GM18907 (cell line): ENCODE data around the gene GJC2.

Experiments
- ATAC-seq: cut with Tn5 transposase; IDR thresholded peaks from one replicate; pipeline ENCODE4 v1.9.1; 2021; ENCODE audit warnings: mild to moderate bottlenecking, moderate library complexity; ENCODE audit not compliant: unreplicated experiment

The GJC2 gene

DNA sequence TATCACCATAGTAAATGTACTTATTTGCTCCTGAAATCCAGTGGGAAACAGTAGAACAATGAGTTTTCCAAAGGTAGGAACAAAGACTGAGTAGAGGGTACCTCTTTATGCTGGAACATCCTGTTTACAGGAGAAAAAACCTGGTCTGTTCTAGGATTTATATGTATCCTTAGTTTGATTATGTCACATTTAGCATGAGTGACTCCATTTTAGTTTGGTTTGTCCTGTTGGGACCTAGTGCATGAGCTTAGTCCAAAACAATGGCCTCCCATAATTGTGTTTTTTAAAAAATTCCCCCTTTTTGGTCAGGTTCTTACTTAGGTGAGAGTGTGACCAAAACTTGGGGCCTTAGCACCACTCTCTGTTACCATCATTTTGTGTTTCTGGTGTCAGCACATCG lies 37.1 kb upstream of the GJC2 start:
- ATAC-seq: no peak

DNA sequence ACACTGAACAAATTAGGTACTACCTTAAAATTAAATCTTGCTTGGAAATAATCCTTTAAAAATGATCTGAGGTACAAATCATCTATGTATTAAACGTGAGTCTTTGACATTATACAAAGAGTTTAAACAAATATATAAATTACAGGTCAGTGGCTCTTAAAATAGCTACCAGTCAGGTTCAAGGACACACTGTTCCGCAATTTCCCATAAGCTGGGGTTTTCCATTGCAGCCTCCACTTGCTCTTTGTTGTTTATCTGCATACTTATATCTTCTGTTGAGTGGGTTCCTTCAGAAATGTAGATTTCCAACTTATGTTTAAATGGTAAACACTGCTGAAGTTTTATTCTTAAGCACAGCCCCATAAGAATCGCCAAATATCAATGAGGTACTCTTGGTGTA lies 34.9 kb upstream of the GJC2 start:
- ATAC-seq: no peak

DNA sequence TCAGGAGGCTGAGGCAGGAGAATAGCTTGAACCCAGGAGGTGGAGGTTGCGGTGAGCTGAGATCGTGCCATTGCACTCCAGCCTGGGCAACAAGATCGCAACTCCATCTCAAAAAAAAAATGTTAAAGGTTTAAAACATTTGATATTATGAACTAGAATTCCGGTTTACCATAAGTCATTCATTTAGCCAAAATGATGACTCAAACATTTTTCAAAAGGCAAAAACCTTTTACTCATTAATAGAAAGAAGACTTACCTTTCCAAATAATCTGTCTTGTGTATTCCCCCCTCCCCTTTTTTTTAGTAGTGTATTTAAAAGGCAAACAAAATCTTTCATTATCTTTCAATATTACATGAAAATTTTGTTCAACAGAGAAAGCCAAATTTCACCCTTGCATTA lies 32.4 kb upstream of the GJC2 start:
- no peak for ATAC-seq

DNA sequence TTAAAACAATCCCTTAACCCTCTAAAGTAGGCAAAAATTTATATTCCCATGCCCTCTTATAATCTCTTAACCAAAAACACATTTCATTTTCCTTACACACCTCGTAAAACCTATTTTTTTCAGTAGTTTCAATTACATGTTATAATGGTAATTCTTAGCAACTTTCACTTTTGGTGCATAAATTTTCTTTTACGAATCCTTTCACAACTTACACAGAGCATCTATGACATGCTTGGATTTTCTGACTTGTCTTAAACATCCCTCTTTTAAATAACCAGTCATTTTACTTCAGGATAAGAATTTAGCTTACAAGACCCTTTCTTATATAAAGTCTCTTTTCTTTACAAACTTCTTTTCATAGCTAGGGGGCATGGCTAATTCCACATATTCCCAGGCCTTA lies 31.7 kb upstream of the GJC2 start:
- no peak for ATAC-seq

DNA sequence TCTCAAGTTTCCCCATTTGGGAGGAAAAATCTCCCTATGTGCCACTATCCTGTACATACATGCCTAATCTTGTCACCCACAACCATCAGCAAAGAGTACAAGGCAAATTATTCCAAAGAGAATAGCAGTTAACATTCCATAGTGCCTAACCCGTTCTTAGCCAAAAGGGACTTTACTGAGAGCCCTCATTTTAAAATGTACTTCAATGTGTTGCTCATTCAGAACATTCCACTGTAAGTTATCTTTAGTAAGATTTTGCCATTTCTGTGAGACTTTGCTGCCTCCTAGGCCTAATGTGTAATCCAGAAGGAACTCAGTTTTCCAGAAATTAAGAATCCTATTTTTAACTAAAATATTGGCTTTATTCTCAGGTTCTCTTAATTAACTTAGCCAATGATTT lies 29.4 kb upstream of the GJC2 start:
- ATAC-seq: no peak

DNA sequence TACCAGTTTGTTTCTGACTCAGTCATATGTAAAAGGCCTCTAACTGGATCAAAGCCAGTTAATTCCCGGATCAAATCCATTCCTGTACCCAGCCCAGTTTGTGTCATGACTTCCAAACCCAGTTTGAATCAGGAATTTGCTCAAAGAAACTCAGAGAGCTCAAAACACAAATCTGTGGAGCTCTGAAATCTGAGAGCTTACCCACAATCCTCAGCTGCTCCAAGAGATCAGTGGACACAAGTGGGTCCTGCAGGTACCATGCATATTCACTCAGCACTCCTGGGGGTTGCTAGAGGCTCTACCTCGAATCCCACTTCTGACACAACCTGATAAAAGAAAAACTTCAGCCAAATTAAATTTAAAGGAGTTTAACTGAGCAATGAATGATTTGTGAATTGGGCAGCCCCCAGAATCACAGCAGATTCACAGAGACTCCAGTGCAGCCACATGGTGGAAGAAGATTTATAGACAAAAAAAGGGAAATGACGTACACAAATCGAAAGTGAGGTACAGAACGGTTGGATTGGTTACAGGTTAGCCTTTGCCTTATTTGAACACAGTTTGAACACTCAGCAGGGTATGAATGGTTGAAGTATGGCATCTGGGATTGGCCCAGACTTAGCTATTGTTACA lies 28.8 kb upstream of the GJC2 start:
- no peak for ATAC-seq

DNA sequence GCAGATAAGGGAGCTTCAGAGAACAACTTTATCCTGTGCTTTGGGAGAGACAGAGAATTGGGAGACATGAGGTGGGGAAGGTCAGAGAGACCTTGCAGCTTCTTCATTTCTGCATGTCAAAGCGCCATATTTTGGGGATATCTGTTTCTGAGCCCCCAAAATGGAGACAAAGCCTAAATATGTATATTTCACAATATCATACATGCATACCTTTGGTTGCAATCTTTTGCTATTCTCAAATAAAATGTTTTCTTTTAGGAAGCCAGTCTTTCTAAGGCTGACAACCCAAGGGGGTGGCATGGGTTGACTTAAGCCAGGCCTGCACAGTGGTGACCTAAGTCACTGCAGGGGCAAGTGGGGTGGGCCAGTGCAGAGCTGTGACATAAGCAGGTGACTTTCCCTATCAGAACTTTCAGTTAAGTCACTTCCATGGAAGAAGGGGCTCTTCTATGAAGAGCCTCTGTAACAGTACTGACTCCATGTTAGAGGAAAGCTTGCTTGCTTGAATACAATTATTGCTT lies 26.7 kb upstream of the GJC2 start:
- ATAC-seq: no peak

DNA sequence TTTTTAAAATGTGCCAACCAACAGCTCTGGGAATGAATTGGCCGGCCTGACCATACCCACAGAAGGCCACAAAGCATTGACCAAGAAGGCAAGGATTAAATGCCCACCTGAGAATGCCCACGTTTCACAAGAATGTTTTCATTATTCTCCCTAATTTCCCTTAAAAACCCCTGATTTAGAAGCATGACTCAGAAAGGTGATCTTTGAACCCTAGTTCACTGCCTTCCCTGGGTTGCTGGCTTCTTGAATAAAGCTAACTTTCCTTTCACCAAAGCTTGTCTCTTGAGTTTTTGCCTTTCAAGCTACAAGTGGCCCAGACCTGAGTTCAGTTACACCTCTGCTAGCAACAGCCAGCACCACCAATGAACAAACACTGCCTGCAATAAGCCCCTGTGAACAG lies 26.2 kb upstream of the GJC2 start:
- no peak for ATAC-seq

DNA sequence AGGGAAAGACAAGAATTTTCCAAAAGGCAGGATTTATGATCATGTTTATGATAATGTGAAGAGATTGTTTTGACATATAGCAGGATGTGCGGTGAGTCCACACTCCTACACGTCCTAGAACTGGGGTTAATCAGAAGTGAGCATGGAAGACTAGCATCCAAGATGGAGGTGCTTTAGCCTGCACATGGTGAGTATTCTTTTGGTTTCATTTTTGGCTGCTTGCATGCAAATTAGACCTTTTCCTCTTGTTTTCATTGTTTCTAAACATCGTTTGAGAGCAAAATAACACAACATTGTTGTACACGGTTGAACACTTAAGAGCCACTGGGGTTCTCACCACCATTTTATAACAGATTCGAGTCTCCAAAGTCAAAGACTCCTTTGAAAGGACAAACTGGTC lies 24.5 kb upstream of the GJC2 start:
- no peak for ATAC-seq

DNA sequence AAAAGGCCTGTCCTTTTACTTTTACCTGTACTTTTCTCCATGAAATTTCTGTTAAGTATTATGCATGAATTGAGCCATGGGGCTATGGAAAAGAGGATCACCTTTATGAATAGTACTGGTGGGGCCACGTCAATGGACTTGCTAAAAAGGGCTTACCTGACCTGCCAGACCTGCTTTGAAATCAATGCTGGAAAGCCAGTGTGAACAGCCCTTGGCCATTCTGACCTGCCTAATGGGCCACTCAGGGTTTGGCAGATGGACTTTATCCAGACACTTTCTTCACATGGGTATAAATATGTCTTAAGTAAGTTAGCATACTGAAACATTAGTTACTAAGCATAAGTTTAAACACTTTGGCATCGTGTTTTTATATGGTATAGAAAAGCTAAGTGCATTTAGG lies 18.0 kb upstream of the GJC2 start:
- ATAC-seq: no peak

DNA sequence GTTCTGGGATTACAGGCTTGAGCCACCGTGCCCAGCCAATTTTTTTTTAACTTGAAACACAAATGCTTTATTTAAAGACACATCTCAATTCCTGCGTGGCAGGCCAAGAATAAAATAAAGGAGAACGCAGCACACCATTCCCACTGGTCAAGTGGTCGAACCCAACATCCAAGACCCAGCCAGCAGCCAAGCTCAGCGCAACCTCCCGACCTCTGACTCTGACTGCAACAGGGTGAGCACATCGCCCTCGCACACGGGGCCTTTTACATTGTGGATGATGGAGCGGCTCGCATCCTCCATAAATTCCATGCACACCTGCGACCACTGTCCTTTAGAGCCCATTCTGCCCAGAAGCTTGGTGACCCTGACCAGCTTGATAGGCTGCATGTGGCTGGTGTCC lies 15.1 kb upstream of the GJC2 start:
- no peak for ATAC-seq

DNA sequence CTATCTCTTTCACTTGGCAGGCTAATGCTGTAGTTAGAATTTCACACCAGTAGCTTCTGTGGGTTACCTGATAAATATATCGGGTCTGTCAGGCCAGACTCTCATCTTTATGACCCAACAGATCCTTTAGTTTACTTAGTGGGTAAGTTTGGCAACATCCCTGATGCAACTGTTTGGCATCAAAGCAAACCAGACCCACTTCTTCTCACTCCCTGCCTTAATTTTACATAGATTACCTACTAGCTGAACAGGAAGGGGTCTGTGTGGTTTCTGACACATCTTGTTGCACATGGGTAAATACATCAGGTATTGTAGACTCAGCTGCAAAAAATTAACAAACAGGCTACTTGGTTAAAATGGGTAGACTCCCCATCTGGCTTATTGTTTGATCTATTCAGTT lies 12.8 kb upstream of the GJC2 start:
- ATAC-seq: no peak

DNA sequence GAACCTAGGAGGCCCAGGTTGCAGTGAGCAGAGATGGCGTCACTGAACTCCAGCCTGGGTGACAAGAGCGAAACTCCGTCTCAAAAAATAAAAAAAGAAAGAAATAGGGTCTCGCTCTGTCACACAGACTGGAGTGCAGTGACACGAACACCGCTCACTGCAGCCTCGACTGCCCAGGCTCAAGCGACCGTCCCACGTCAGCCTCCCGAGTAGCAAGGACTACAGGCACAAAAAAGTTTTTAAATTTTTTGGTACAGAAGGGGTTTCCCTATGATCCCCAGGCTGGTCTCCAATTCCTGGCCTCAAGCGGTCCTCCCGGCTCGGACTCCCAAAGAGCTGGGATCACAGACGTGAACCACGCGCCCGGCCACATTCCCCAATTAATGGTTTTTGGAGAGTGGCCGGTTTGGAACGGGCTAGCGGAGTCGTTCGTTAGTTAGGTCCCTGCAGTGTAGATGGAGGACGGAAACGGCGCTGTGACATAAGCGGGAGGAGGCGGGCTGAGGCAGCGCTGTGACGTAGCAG lies 10.3 kb upstream of the GJC2 start:
- ATAC-seq: no peak

DNA sequence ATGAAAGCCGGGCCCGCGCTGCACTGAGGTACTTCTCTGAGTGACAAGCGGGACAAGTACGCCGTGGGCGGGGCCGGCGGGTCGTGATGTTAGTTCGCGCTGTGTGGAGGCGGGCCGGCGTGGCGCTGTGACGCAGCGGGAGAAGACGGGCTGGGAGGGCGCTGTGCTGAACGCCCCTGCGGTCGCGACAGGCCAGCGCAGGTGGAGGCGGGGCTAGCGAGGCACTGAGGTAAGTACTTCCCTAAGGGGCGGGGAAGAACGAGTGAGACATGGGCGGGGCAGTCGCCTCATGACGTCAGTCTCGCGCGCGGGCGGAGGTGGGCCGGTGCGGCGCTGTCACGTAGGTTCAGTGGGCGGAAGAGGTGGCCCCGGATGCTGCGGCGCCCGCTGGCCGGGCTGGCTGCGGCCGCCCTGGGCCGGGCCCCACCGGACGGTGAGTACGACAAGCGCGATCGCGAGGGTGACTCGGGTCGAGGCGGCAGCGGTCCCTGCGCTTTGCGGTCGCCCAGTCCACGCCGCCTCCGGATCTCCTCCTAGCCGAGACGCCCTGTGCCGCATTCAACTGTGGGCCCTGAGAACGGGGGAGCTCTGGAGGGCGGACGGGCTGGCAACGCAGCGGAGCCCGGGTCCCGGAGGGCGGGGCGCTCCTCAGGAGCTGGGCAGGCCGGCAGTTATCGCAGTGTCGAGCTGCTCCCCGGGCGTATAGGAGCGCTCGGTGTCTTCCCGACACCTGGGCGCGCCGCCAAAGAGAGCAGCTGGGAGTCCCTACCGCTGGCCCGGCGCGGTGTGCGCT lies 9.6 kb upstream of the GJC2 start, which contains the start of gene GUK1:
Gene GUK1, plus strand, starts transcription at position 349 of the 793 bp plus-strand sequence. Its CDS starts 24 bp downstream, at position 373.
- ATAC-seq: peak; percentile 93

DNA sequence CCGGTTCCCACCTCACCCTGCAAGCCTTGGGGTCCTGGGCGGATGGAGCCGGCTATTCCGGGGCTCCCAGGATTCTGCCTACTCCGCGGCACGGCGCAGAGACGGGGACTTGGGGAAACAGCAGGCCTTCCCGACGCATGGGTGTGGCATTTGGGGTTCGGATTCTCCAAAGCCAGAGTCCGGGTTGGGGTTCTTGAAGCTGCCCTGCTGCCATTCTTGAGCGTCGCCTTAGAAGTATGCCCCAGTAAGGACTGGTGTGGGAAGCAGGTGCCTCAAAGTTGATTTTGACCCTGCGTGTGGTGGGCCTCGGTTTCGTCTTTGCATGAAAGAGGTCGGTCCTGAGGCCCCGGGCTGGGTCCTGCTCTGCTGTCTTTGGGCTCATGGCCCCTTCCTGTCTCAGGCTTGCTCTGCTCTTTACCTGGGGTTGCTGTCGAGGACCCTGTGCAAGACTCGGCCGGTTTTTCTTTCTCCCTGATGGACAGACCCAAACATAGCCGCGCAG lies 9.0 kb upstream of the GJC2 start:
- no peak for ATAC-seq

DNA sequence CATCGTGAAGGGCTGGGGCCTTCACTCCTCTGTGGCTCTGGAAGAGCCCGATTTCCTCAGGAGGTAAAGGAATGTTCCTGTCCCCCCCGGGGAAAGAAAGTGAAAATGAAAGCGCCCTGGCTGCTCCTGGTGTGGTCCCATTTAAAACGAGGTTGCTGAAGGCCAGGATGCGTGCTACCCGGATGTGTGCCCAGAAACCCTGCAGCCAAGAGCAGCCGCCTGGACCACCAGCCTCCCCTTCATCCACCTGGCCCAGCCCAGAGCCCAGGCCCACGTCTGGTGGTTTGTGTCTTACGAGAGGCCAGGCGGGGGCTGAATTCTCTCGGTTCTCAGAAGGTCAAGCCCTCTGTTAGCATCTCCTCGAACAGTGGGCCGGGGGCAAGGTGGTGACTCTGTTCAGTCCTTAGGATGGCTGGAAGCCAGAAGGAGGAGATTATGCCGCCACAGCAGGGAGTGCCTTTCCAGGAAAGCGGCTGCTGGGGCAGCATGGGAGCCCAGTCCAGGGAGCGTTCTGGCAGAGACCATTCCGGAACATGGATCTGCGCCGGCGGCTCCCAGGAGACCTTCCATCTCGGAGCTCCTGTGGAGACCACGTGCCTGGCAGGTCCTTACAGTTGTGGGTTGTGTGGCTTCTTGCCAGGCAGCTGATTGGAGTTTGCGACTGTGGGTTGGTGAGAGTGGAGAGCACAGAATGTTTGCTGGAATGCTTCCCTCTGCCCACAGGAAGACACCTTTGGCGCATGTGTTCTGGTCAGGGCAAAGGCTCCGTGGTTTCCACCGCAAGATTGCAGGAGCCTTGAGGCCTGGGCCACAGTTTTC lies 8.3 kb upstream of the GJC2 start:
- ATAC-seq: no peak

DNA sequence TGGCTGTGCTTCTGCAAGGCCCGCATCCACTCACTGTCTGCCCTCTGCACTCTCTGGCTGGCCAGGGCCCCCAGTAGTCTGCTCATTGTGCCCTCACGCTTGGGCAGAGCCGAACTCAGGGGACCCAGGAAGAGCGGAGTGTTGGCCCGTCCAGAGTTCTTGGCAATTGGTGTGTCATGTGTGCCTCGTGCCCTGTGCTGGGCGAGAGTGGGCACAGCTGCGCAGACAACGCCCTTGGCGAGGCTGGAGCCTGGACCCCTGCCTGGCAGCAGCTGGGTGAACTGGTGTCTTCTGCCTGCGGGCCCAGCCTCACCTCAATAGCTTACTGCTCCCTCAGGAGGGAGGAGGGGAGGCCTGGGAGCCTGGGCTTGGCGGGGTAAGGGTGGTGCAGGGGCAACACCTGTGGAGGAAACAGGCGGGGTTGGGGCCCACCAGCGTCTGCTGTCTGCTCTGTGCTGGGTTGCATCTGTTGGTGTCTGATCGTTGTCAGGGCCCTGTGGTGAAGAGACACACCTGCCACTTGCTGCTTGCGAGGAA lies 7.5 kb upstream of the GJC2 start:
- ATAC-seq: no peak

DNA sequence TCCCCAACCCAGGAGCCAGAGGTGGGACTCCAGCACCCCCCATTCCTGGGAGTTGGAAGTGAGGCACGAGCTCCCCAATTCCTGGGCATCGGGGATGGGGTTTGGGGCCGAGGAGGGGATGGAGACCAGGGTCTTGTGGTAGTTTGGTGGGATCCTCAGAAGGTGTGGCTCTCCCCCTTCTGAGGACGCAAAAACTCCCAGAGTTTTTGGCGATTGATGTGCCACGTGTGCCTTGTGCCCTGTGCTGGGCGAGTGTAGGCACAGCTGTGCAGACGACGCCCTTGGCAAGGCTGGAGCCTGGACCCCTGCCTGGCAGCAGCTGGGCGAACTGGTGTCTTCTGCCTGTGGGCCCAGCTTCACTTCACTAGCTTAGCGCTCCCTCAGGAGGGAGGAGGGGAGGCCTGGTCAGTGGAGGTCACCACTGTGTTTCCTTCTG lies 7.0 kb upstream of the GJC2 start:
- ATAC-seq: no peak

DNA sequence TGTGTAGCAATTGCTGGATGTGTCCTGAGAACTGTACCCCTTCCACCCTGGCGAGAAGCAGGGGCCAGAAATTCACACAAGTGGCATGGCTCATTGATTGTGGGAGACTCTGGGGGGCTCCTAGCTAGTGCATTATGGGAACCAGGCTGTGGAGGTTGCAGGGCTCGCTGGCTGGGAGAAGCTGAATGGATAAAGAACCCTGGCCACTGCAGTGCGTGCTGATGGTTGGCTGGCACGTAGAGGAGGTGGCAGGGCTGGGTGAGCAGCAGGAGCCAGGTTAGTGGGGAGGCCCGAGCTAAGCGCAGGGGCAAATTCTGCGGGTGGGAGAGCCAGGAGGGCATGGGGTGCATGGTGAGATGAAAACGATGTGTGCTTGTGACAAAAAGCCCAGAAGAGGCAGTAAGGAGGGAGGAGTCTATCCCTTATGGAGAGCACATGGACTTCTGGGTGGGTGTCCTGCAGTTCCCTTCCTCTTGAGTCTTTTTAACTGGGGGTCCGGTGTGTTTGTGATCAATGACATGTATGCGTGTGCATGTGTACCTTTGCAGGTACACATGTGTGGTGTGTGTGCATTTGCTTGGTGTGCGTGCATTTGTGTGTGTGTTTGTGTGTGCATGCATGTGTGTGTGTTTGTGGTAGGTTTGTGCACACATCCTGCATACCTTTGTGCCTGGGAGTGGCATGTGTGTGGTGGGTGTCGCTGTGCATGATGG lies 6.1 kb upstream of the GJC2 start:
- no peak for ATAC-seq
